Stimulated activated CD4-positive, alpha-beta T cell treated with anti-CD3 and anti-CD28 coated beads, Interleukin-15, amount 100 ng/mL, for 1 hour (primary cell): ENCODE measurements around the gene MECP2.

Experiments used
- DNase-seq, 2 donors: peaks; one replicate each; pipeline ENCODE4 v3.0.0-alpha.2; 2020; ENCODE audit warnings: low read depth in 1 of 2, low spot score in 1 of 2

Gene MECP2

DNA sequence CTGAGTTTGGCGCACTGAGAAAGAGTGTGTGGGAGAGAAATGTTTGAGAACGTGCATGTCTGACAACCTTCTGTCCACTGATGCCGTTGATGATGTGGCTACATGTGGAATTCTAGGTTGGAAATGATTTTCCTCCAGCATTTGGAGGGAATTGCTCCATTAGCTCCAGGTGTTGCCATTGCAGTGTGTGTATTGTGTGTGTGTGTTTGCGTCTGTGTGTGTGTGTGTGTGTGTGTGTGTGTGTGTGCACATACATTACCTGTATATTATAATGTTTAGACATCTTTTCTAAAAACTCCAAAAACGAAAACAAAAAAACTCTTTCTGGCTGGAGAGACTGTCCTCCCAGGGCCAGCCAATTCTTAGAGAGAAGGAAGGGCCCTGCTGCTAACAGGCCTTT is 18.2 kb upstream of the MECP2 start:
- DNase-seq, result no peak

DNA sequence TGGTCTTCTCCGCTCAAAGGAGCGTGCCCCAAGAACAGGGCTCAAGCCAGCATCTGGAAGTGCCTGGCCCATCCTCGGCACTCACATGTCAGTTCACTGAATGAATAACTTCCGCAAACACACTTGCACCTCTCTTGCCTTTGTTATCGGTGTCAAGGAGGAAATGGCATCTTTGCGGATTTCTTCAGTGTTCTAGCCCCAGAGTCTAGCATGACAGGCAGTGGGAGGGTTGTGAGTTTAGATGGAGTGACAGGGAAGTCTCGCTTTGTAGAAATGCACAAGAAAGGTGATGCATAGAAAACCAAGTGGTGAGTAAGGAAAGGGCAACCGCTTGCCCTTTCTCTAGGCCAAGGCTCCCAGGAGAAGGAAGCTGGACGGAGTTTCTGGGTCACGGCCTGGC is 17.6 kb upstream of the MECP2 start:
- DNase-seq, result no peak

DNA sequence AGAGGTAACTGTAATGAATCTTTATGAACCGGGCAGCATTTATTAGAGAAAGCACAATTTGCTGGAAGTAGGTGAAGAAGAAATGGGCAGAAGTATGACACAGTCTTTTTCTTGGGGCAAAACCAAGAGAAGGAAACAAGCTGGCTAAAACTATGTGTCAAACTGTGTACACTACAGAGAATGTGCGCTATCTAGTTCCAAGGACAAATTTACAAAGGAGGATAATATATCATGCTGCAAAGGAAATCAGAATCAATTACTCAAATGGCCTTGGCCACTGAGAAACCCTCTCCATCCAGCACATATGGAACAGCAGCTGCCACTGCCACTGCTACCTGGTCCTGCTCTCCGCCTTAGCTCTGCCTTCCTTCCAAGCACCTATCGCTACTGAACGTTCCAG is 17.1 kb upstream of the MECP2 start:
- no peak for DNase-seq

GRCh38 chrX:154113729-154114128 is 16.2 kb upstream of the MECP2 start:
- DNase-seq, result no peak

DNA sequence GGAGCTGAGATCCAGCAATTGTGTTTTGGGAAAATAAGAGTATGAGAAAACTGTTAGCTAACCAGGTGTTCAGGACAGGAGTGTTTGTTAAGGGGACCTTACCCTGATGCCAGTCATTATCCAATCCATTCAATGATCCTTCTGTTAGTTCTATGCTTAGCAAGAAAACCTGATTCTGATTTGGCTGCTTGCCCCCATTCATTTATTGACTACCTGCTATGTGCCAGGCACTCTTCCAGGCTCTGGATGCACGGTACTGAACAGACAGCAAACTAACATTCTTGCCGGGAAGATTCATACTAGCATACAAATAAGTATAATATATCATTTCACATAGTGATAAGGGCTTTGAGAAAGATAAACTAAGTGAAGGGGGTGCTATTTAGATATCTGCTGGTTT is 1.0 kb upstream of the MECP2 start:
- no peak for DNase-seq

DNA sequence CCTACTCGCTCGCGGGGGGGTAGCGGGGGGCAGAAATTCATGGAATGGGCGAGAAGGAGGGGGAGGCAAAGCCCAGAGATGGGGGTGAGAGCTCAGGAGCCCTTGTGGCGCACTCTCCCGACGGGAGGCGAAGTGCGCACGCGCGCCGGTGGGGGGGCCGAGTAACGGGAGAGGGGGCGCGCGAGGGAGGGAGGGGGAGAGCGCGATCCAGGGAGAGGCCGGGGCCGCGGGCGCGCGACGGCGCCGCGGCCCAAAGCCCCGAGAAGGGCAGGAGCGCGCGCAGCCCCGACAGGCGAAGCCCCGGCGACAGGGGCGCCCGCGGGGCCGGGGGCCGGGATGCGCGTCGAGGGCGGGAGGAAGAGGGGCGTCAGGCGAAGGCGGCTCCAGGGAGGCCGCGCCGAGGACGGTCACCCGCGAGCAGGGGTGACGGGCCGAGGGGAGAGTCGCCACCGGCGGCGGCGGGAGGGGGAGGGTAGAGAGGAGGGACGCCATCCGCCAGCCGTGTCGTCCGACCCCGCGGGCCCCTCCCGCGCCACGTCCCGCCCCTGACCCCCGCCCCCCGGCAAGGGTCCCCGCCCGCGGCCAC is 421 bp downstream of the MECP2 start:
- peak; percentile 39 to 61 for DNase-seq

- no peak for DNase-seq
Measured at GRCh38 chrX:154096140-154097002, 1.1 kb downstream of the MECP2 start.

- DNase-seq, result no peak
Measured at GRCh38 chrX:154094833-154095232, 2.7 kb downstream of the MECP2 start.

- DNase-seq, result no peak
Measured at GRCh38 chrX:154093965-154094364, 3.6 kb downstream of the MECP2 start.

GRCh38 chrX:154092371-154092770 is 5.1 kb downstream of the MECP2 start:
- DNase-seq, result no peak

DNA sequence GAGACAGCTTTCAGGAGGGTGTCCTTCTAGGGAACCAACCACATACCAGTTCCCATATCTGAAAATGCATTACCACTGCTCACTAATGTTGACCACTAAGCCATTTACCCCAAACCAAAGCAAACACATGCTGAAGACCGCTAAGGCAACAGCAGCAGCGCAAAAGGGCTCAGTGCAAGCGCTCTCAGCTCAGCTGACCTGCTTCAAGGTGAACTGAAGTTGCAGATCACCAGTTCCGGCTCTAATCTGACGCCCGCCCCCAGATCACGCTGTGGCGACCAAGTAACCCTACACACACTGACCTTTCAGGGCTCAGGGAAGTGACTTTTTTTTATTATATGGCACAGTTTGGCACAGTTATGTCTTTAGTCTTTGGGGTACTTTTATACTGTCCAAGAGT is 5.8 kb downstream of the MECP2 start:
- DNase-seq, result no peak

GRCh38 chrX:154090731-154091130 is 6.8 kb downstream of the MECP2 start:
- no peak for DNase-seq

GRCh38 chrX:154084449-154085300 is 12.8 kb downstream of the MECP2 start:
- no peak for DNase-seq

GRCh38 chrX:154083126-154083517 is 14.4 kb downstream of the MECP2 start:
- no peak for DNase-seq

GRCh38 chrX:154082396-154083125 is 15.0 kb downstream of the MECP2 start:
- no peak for DNase-seq

GRCh38 chrX:154077101-154077500 is 20.4 kb downstream of the MECP2 start:
- DNase-seq, result no peak

GRCh38 chrX:154074199-154074598 is 23.3 kb downstream of the MECP2 start:
- no peak for DNase-seq

- DNase-seq, result no peak
Measured at GRCh38 chrX:154072192-154072591, 25.3 kb downstream of the MECP2 start.

- no peak for DNase-seq
Measured at GRCh38 chrX:154068560-154068959, 29.0 kb downstream of the MECP2 start.

- DNase-seq, result no peak
Measured at GRCh38 chrX:154064637-154065435, 32.7 kb downstream of the MECP2 start.
